Measurements from ENCODE around the gene SPATA1.

The SPATA1 gene

DNA sequence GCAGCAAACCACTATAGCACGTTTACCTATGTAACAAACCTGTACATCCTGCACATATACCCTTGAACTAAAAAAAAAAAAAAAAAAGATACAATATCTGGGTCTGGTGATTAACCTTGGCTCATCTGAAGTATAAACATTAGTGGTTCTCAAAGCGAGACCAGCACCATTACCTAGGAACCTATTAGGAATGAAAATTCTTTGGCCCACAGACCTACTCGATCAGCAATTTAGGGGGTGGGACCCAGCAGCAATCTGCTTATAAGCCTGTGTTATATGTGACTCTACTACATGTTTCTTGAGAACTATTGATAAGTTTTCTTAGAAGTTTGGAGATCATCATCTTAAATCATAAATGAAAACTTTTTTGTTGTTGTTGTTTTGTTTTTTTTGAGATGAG, 9.7 kb upstream of the SPATA1 start:
- Histone ChIP-seq H4K20me1 (ENCODE audit: insufficient read depth) (no peaks in the 10 kb centered on the region), H3K4me3 (IDR thresholded peaks at IDR 0.05; ENCODE audit: insufficient read depth, low read depth, low read length) (no peak overlapping the region), H3K27me3 (ENCODE audit: insufficient read depth, low read depth) (no peaks in the 10 kb centered on the region), H3K27ac (no peak overlapping the region), H2AFZ (ENCODE audit: low read depth) (no peak overlapping the region), H3K4me2 (no peak overlapping the region), H3K79me2 (ENCODE audit: insufficient read depth, low read depth) (peaks cover 4% of the 10 kb centered on the region; the same call in 1 of the 2 replicates), H3K36me3 (ENCODE audit: insufficient read depth) (no peaks in the 10 kb centered on the region), H3K9ac (no peak overlapping the region), H3K4me1 (ENCODE audit: low read depth, poor library complexity, severe bottlenecking) (peaks cover 13% of the 10 kb centered on the region)
- TF ChIP-seq, protein P1, sequence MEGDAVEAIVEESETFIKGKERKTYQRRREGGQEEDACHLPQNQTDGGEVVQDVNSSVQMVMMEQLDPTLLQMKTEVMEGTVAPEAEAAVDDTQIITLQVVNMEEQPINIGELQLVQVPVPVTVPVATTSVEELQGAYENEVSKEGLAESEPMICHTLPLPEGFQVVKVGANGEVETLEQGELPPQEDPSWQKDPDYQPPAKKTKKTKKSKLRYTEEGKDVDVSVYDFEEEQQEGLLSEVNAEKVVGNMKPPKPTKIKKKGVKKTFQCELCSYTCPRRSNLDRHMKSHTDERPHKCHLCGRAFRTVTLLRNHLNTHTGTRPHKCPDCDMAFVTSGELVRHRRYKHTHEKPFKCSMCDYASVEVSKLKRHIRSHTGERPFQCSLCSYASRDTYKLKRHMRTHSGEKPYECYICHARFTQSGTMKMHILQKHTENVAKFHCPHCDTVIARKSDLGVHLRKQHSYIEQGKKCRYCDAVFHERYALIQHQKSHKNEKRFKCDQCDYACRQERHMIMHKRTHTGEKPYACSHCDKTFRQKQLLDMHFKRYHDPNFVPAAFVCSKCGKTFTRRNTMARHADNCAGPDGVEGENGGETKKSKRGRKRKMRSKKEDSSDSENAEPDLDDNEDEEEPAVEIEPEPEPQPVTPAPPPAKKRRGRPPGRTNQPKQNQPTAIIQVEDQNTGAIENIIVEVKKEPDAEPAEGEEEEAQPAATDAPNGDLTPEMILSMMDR (conservative IDR thresholded peaks at IDR 0.05; ENCODE audit: low read depth, low read length), result no peak

DNA sequence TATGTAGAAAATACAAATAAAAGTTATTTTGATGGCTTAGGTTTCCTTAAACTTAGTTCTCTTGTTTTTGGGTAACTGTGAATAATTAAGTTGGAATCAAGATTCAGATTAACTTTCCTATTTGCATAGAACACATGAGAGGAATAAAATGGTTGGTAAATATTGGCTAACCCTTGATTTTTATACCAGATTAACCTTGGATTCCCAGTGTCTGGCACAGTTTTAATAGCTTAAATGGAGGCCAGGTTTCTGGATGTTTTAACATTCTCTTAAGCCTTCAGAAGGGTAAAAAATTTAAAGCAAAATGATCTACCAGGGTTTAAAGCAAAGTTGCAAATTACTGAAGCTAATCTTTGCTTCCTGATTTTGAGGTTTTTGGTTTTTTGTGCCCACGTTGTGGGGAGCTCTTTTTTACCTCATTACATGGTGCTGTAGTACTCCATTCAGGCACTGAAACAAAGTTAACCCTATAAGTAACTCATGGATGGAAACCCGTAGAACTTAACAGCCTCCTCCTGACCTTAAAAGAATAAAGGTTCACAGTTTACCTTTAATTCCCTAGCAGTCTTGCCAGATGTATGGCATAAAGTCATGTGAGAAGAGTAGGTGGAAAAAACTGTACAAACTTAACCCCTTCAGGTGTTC, 8.4 kb upstream of the SPATA1 start:
- Histone ChIP-seq H3K4me2 (no peak overlapping the region), H4K20me1 (ENCODE audit: insufficient read depth) (no peaks in the 10 kb centered on the region), H3K4me3 (IDR thresholded peaks at IDR 0.05; ENCODE audit: insufficient read depth, low read depth, low read length) (no peak overlapping the region), H3K27me3 (ENCODE audit: insufficient read depth, low read depth) (no peaks in the 10 kb centered on the region), H3K9ac (no peak overlapping the region), H3K27ac (no peak overlapping the region), H2AFZ (ENCODE audit: low read depth) (no peak overlapping the region), H3K36me3 (ENCODE audit: insufficient read depth) (no peaks in the 10 kb centered on the region), H3K4me1 (ENCODE audit: low read depth, poor library complexity, severe bottlenecking) (peaks cover 25% of the 10 kb centered on the region), H3K79me2 (ENCODE audit: insufficient read depth, low read depth) (peaks cover 14% of the 10 kb centered on the region; the same call in 1 of the 2 replicates)
- TF ChIP-seq, protein P1 (conservative IDR thresholded peaks at IDR 0.05; ENCODE audit: low read depth, low read length), result no peak

DNA sequence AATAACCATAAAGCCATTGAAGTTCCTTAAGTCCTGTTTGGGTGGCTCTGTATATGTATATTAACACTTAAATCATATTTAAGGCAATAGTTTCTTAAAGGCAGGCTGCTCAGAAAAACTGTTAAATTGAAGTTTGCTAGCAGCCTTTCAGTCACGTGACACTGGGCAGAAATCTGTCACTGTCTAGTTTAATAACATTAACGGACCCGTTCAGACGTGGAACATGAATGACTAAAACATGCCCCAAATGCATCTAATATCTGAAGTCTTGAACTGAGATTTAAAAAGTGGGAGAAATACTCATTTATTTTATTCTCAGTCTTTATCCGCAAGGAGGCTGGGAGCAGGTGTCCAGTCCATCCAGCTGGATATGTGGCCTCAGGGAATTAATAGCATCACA, 3.3 kb upstream of the SPATA1 start:
- H2AFZ ChIP-seq (ENCODE audit: low read depth), result no peak overlapping the region
- peaks cover 49% of the 10 kb centered on the region for H3K4me1 ChIP-seq (ENCODE audit: low read depth, poor library complexity, severe bottlenecking)
- TF ChIP-seq, protein P1 (conservative IDR thresholded peaks at IDR 0.05; ENCODE audit: low read depth, low read length), result no peak
- no peaks in the 10 kb centered on the region for H3K36me3 ChIP-seq (ENCODE audit: insufficient read depth)
- H3K79me2 ChIP-seq (ENCODE audit: insufficient read depth, low read depth), result peaks cover 42% of the 10 kb centered on the region
- no peaks in the 10 kb centered on the region for H4K20me1 ChIP-seq (ENCODE audit: insufficient read depth)
- H3K4me2 ChIP-seq, result no peak overlapping the region
- no peak overlapping the region for H3K27ac ChIP-seq
- no peaks in the 10 kb centered on the region for H3K27me3 ChIP-seq (ENCODE audit: insufficient read depth, low read depth)
- no peak overlapping the region for H3K9ac ChIP-seq
- H3K4me3 ChIP-seq (IDR thresholded peaks at IDR 0.05; ENCODE audit: insufficient read depth, low read depth, low read length), result no peak overlapping the region

DNA sequence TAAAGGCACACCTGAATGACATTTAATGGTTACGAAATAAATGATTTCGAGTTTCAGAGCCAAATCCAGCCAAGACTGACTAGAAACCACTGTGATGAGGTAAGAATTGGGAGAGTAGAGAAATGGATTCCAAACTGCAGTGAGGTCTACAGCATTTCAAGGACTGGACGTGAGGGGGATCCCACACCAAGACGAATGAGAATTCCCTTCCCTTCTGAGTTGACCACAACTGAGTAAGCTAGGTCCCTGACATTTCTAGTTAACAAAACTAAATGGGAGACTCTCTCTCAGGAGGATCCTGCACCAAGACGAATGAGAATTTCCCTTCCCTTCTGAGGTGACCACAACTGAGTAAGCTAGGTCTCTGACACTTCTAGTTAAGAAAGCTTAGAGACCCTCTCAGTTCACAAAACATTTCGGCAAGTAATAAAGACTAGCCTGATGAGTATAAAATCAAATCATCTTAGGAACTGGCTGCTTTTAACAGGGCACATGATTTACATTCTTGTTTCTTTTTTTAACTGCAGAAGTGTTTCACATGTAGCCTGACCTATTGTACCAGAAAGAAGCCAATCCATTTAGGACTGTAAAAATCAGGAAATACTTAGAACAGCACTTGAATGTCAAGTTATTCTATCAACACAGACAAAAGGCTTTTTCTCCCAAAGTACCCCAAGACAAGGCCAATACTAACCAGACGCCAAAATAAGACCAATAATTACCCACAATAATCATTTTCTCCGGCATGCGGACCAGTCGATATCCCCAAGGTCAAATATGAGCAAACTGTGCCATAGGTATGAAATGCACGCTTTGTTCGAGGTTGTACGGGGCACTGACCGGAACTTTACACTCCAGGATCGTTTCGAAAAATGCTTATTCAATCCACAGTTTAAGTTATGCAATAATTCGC, 1.4 kb upstream of the SPATA1 start:
- H3K27ac ChIP-seq, result peak overlapping the region; percentile 64
- no peaks in the 10 kb centered on the region for H3K27me3 ChIP-seq (ENCODE audit: insufficient read depth, low read depth)
- H2AFZ ChIP-seq (ENCODE audit: low read depth), result peak overlapping the region; percentile 81
- TF ChIP-seq, protein P1 (conservative IDR thresholded peaks at IDR 0.05; ENCODE audit: low read depth, low read length), result no peak
- H4K20me1 ChIP-seq (ENCODE audit: insufficient read depth), result no peaks in the 10 kb centered on the region
- peaks cover 49% of the 10 kb centered on the region for H3K4me1 ChIP-seq (ENCODE audit: low read depth, poor library complexity, severe bottlenecking)
- peak overlapping the region; percentile 69 for H3K4me2 ChIP-seq
- no peaks in the 10 kb centered on the region for H3K36me3 ChIP-seq (ENCODE audit: insufficient read depth)
- H3K79me2 ChIP-seq (ENCODE audit: insufficient read depth, low read depth), result peaks cover 42% of the 10 kb centered on the region
- peak overlapping the region; percentile 65 for H3K9ac ChIP-seq
- H3K4me3 ChIP-seq (IDR thresholded peaks at IDR 0.05; ENCODE audit: insufficient read depth, low read depth, low read length), result no peak overlapping the region

Data from KMS-11 (cell line).